NCI-H128 (cell line): ENCODE measurements around the gene ATP6V1F.

Experiments
- DNase-seq: peaks from one replicate; lab custom pipeline; 2025; ENCODE audit not compliant: unreplicated experiment; lab: John Stamatoyannopoulos, UW

The ATP6V1F gene, protein sequence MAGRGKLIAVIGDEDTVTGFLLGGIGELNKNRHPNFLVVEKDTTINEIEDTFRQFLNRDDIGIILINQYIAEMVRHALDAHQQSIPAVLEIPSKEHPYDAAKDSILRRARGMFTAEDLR

GRCh38 chr7:128862571-128863432 lies at the start of gene ATP6V1F:
Gene ATP6V1F, plus strand, starts transcription at chr7:128862856. Its CDS starts 49 bp downstream, at chr7:128862905.
- DNase-seq, result peak; percentile 93

DNA sequence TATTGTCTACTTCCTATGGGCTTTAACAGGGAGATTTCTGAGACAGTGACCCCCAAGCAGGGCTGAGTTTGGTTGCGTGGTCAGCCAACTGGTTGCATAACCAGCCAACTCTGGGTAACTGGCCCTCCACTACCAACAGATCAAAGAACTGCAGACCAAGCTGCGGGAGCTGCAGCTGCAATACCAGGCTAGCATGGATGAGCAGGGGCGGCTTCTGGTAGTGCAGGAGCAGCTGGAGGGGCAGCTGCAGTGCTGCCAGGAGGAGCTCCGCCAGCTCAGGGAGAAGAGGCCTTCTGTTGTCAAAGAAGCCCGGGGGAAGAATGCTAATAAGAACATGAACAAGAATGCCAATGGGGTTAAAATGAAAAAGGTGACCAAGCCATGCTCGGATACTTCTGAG lies 48.2 kb upstream of the ATP6V1F start:
- DNase-seq, result no peak

GRCh38 chr7:128815289-128815942 lies 47.2 kb upstream of the ATP6V1F start:
- DNase-seq, result no peak

- no peak for DNase-seq
Observed at GRCh38 chr7:128818694-128819093, 44.0 kb upstream of the ATP6V1F start.

DNA sequence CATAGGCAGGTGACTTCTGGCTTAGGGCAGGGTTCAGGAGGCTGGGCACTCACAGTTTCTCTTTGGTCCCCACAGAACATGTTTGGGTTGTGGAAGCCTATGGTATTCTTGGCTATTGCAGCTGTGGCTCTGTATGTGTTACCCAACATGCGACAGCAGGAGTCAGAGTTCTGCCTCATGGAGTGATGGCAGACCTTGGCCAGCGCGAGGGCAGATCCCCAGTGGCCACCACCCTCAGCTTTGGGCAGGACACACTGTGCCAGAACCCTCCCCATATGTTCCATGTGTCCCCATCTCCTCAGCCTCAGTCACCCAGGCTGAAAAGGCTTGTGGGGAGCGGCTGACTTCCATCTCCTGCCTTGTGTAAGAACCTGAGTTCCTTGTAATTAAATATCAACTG lies 40.9 kb upstream of the ATP6V1F start:
- DNase-seq, result no peak

DNA sequence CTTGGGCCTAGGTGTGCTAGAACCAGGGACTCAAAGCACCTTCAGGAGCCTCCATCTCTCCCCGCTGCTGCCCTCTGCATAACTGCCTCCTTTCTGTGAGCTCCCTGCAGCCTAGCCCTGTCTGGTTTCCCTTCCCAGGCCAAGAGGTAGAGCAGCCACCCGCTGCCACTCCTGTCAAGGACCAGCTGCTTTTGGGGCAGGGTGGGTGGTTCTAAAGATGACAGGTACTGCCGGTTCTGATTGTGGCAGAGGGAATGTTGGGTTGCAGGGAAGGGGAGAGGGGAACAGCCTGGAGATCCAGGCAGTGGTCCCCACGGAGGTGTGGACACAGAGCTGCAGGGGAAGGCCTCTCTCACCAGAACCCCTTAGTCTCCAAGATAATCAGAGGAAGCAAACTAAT lies 36.1 kb upstream of the ATP6V1F start:
- DNase-seq, result no peak

- DNase-seq, result no peak
Observed at GRCh38 chr7:128826916-128827247, 35.8 kb upstream of the ATP6V1F start.

DNA sequence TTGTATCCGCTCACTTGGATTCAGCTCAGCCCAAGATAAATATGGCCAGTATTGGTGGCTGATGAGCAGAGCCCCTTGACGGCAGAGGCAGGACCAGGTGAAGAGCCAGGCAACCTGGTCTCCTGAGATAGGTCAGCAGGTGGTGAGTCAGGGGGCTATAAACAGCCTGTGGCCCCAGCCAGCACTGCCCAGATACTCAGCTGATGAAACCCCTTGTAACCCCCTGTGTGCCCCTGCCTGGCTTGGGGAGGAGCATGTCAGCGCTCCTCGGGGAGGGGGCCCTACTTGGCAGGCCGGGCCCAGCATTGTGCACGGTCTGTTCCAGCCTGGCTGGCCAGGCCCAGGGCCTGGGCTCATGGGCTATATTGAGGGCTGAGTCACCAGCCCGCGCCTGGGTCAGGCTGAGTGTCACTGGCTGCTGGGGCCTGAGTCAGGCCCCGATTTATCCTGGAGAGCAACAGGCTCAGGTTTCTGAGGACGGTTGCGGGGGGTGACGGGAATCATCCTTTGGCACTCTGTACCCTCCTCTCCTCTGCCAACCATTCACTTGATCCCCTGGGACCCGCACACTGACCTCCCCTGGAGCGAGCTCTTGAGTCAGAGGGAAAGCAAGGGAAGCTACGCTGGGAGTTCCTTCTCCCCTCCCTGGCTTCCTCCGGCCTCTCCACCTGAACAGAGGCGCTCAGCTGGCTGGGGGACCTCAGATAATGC lies 35.3 kb upstream of the ATP6V1F start:
- no peak for DNase-seq

DNA sequence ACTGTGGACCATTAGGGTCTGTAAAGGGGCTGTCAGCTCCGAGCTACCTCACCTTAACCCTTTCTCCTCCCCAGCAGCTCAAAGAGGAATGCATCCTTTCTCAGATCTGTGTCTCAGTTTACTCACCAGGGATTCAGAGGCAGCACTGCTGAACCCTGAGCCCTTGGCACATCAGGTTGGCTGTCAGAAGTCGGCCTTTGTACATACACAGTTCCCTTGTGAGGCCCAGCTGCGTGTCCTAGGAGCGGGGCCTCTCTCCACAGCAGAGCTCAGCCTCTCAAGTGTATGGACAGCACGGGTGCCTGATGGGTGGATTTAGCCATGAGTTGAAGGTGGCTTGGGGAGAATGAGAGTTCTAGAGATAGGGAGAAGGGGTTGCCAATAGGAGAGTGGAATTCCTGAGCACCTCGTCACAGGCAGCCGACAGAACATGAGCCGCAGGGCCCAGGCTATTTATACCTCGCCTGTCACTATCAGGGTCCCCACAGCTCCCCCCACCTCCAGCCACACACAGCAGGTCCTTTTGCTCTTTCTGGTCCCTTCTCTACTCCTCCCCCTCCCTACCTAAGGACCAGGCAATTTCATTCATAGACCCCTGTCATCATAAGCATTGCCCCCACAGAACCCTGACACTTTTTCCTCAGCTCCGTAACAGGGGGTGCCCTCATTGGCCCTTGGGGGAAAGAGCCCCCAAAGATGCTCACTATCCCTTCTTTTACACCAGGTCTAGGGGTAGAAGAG lies 34.5 kb upstream of the ATP6V1F start:
- no peak for DNase-seq

DNA sequence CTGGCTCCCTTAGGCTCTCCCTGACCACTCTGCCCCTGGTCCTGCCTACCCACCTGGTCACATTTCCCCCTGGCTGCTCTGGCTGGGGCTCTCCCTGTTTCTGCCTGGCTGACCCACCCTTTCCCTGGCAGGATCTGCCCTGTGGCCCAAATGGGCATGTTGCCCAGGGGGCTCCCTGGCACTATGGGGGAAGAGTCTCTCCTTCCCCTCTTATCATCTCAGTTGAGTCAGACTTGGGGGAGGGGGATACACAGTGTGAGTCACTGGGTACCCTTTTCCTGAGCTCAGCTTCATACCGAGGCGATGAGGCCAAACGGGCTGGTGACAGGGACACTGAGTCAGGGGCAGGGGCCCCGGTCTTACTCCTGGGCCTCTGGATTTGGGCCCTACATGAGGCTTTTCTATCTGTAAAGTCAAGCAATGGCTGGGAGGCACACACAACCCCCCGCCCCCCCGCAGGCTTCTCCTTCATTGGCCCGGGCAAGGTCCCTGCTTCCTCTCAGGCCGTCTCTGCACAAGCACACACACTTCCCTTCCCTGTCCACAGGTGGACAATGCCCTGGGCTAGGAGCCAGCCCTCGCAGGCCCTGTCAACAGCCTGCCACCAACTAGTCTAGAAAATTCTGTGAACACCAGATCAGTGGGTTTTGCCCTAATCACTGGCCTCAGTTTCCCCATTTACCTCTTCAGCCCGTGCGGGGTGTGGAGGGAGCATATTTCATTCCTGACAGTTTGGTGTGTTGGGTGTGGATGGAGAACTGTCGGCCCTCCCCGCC lies 33.1 kb upstream of the ATP6V1F start:
- no peak for DNase-seq

GRCh38 chr7:128830231-128831177 lies 32.2 kb upstream of the ATP6V1F start, which contains the start of gene FLNC:
Gene FLNC, plus strand, starts transcription at chr7:128830406. Its CDS starts 232 bp downstream, at chr7:128830638.
- no peak for DNase-seq

DNA sequence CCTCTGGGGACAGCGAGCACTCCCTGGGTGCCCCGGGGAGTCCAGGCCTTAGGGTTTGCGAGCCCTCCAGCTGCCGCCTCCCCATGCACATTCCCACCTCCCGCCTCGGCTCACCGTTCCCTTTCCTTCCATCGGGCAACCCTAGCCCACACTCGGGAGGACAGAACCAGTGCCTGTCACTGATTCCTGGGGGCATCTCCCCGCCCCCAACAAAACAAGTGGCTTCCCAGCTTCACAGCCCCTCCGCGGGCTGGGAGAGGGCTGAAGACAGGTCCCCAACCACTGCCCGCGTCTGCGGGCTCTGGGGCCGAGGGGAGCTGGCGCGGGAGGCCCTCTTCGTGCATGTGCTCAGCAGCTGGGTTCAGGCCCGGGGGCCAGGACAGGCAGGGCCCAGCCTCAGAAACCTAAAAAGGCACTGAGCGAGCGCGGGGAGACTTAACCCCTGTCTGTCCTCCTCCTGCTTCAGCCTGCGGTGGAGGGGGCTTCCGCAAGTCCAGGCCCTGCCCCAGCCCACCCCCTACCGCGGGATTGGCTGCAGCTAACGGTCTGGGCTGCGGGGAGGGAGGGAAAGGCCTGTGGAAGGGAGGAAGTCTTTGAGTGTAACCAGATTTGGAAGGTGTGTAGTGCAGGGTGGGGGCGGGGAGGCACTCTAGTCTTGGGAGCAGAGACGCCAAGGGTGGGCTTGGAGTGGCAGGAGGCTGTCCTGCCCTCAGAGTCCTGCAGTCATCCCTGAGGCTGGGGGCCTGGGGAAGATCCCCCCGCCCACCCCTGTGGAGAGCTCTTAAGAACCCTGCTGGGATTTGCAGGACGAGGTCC lies 31.3 kb upstream of the ATP6V1F start:
- DNase-seq, result no peak

- DNase-seq, result no peak
Observed at GRCh38 chr7:128831994-128832879, 30.4 kb upstream of the ATP6V1F start.

- DNase-seq, result no peak
Observed at GRCh38 chr7:128832880-128833147, 29.8 kb upstream of the ATP6V1F start.

- no peak for DNase-seq
Observed at GRCh38 chr7:128833148-128833945, 29.3 kb upstream of the ATP6V1F start.

DNA sequence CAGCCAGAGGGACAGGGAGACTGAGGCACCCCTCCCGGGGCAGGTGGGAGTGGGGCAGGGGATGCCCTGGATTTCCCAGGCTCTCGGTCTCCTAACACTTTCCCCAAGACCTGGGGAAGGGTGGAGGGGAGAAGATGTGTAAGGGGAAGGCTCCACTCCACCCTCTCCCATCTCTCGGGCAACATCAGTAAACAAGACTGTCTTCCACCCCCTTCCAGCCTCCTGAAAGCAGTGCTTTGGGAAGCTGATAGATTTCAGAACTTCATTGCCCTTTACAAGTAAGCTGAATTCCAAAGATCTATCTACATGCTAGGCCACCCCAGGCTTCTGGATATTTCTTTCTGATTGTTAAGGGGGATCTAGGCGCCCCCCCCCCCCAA lies 28.7 kb upstream of the ATP6V1F start:
- DNase-seq, result no peak
